Dedifferentiated amniotic fluid mesenchymal stem cell (primary cell): Measurements from ENCODE around the gene LTBP1.

Experiments
- DNase-seq: peaks from one replicate; pipeline ENCODE4 v3.0.0-alpha.2; 2016; ENCODE audit errors: extremely low spot score

LTBP1 gene

DNA sequence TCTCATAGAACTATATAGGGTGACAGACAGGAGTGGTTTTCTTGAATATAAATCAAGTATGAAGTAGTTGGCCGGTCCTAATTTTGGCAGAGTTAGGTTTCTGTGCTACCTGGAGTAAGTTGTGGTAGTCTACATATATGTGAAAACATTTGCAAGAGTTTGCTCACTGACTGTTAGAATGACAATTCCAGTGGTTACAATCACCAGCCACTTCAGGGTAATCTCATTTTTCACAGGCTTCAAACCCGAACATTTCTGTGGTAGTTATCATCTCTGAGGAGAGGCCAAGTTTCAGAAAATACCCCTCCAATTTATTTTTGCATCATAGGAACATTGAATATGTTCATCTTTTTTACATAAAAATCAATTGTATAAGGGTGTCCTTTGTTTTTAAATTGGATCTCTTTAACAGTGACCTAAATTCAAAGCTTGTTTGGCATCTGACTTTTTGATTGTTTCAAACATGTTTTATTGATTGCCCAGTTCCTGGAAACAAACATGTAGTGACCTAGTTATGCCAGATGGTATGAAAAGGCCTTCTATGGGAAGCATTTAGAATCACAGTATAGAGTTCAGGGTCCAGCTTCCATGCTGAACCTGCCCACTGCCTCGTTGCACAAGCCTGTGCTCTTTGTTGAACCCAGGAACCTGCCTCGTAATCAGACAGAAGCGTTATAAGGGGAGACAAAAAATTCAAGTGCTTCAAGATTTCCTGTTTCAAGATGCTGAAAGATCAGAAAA is 250.6 kb downstream of the LTBP1 start:
- DNase-seq: no peak

DNA sequence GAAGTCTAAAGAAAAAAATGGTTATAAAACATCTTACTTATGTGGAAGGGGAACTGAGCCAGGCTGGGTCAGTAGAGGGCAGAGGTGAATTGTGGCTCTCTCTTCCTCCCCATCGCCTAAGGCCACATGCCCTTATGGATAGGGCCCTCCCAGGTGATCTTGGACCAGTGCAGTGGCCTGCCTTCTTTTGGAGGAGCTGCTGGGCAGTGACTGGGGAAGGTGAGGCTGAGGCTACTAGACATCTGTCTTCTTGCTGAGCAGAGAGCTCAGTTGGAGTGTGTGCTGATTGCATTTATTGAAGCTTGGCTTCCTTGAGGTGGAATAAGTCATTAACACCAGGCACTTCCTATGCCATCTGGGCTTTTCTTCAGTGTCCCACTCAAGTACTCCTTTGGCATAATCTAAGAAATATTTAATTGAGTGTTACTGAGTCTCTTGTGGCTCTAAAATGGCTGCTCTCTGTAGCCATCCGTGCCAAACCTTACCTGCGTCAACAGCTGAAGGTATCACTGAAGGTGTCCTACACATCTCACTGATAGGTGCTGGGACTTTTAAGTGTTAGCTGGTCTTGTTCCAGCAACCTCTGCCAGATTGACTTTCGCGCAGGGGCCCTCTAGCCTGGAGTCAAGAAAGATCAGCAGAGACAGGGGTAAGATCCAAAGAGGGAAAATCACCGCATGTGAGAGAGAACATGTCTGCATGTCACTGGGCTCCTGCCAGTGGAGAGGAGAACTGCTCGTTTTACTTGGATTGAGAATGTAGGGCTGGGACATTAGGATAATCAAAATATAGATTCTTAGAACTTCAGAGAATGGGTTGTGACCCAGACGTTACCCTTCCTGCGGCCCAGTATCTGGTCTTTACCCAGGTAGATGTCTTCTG is 256.1 kb downstream of the LTBP1 start:
- DNase-seq: no peak

DNA sequence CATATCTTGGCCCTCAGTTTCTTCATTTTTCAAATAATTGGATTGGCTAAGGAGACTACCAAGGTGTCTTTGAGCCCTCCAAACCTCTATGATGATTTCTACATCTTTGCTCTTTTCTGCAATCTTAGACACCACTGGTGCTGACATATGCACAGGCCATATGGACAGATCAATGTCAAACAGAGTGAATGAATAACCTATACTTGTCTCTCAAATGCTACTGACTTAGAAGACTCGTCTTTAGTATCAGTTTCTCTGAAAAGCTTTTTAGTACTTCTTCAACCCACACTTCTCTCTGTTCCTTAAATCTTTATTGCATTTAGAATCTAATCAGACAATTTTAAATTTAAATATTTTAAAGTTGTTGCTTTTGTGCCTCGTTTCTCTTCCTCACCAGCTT is 258.2 kb downstream of the LTBP1 start:
- no peak for DNase-seq

DNA sequence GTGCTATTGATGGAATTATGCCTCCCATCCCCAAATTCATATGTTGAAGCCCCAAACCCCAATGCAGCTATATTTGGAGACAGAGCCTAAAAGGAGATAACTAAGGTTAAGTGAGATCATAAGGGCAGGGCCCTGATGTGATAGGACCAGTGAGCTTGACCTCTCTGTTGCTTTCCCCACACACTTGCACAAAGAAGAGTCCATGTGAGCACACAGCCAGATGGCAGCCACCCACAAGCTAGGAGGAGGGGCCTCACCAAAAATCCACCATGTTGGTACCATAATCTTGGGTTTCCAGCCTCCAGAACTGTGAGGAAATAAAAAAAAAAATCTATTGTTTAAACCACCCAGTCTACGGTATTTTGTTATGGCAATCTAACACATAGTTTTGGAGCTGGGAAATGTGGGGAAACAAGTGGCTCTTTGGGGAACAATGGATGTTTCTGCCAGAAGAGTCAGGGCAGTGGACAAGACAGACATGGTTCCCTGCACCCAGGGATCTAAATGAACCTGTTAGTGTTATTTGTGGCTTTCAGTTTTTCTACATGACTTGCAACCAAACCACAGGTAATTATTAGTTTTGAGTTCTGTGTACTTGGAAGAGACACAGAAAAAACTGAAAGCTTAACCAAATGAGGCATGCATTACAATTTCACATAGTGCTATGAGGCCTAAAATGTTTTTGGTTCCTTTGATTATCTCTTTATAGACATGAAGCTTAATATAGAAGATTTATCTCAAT is 259.1 kb downstream of the LTBP1 start:
- no peak for DNase-seq

DNA sequence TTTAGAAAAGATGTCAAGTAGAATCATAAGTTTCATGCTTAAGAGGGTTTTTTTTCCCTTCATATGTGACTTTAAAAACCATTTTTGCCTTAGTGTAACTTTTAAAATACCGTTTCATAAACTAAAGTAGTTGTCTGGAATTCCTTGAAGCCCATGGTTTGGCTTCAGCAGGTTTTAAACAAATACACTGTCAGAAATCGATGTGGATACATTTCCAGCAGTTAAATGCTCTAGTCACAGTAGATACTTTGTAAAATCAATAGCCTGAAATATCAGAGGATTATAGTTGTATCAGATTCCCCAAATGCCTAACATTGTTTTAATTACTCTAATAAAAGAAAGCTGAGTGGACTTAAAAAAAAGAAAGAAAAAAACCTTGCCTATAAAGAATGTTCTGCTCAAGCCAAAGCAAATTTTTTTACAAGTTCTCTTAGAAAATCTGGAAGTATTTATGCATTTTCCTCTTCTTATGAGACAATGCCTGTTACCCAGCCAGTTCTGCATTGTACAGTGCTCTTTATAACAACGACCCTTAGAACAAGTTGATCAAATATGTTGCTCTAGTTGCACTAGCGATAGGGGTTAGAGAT is 260.5 kb downstream of the LTBP1 start:
- peak; percentile 68 for DNase-seq

DNA sequence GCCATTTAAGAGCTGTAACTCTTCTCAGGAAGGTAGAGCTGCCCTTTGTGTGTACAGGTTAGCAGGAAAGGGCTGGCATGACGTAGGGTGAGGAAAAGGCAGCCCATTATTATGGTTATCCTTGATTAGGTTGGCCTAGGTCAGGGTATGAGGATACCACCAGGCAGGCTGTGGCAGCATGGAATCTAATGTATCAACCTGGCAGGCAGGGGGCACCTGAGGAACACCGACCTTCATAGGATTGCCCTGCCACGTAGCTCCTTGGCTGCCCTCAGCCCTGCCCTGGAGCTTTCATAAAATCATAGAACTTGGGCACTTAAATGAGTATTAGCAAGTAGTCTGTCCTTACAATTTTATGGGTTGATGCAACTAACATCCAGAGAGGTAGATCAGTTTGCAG is 261.6 kb downstream of the LTBP1 start:
- DNase-seq: no peak

DNA sequence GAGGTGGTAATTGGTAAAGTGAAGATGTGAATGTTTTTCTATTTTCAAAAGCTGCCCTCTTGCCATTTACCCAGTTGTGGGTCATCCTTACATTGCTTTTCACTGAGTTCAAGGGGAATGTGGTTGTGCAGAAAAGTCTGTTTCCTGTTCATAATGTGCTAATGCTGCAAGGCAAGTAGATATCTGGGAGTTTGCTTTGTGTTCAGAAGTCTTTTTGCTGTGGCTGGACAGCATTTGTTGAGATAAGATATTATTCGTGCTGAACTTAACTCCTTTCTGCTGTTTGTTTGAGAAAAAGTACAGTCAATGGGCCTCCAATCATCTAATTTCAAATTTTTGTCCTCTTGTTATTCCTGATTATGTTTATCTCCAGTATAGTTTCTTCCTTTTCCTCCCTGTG is 263.2 kb downstream of the LTBP1 start:
- DNase-seq: no peak

DNA sequence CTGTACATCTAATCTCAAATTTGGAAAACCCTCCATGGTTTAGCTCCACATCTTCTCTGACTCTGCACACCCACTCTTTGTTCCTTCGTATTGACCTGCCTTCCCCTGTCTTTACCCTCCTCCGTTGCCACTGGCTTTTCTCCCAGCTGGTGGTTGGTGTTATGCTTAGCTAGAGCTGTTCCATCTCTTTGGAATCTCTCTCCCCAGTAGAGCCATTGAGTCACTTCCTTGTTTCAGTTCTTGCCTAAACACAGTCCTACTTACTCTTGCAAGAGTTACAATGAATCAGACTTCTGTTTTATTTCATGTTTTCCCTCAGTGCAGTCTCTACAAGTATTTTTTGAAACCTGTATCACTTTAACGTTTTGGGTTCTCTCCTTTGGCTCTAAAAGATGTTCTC is 263.9 kb downstream of the LTBP1 start:
- DNase-seq: peak; percentile 90

DNA sequence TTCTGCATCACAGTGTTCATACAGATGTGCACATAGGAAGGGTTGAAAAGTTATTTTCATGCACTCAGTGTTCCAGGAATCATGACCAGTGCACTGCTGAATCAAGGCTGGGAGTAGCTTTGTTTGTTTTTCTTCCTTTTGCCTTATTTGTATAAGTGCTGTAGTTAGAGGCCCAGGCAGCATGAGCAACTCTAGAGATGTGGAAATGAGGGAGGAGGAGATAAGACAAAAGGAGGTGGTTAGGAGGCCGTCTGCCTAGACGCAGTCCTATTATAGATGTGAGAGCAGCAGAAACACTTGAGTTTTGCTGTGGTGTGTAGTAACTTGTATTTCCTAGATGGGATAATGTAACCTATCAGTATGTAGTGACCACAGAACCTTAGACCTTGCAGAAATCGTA is 265.4 kb downstream of the LTBP1 start:
- DNase-seq: peak; percentile 65

DNA sequence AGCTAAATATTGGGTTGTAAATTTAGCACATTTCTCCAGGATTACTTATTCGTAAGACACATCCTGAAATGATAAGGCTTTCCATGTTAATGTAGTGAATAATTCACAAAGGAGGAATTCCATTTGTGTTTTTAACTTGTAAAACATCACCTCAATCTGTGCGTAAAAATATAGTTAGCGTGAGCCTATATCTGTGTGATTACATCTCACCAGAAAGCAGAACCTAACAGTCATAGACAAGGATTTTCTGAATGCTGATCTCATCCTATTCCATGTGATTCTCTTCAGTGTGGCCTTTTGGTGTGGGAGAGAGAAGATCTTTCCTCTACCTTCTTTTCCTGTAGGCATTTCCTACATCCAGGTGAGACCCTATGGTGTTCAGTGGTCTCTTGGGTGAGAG is 266.5 kb downstream of the LTBP1 start:
- DNase-seq: no peak

DNA sequence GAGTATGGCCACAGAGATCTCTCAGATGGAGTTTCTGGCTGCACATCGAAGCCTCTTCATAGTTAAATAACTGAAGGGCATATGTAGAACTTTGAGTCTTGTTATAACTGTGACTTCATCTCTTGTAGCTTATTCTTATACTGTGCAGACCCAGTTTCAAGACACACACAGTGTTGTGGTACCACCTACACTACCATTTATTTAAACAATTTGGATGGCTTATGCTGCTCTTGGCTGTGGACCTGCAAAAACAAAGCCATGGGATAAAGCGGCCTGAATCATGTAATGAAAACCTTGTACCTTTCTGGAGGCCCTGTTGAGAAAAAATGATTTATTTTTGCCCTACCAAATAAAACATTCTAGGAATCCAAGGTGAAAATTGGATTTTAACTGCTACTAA is 266.9 kb downstream of the LTBP1 start:
- DNase-seq: no peak

DNA sequence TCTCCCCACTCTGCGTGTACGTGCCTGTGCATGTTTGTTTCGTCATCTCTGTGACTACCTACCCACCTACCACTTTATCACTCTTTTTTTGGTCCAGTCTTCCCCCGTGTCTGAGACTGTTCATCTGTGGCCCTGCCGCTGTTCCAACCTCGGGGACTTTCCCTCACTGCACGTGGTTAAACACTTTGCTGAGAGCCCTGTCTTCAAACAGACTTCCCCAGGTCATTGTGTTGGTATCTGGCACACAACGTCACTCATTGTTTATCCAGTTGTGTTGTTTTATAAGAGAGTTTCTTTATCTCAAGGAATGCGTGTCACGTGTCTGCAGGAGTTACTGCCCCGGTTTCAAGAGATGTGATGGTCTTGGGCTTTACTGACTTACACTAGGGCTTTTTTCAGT is 267.7 kb downstream of the LTBP1 start:
- no peak for DNase-seq

DNA sequence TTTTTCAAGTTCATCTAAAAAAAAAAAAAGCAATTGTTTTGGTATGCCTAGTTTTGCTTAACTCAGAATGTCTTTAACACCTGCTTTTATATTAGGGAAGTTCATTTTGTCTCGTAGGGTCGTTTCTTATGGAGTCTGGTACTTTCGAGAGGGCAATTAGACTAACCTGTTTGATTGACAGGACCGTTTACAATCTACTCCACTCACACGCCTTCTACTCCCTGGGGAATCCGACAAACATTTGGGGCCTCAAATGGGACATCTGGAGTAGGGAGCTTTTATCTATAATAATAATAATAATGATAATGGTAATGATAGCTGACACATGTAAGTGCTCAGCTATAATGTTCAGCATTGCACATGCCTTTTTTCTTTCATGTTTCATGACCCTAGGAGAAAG is 268.1 kb downstream of the LTBP1 start:
- no peak for DNase-seq

DNA sequence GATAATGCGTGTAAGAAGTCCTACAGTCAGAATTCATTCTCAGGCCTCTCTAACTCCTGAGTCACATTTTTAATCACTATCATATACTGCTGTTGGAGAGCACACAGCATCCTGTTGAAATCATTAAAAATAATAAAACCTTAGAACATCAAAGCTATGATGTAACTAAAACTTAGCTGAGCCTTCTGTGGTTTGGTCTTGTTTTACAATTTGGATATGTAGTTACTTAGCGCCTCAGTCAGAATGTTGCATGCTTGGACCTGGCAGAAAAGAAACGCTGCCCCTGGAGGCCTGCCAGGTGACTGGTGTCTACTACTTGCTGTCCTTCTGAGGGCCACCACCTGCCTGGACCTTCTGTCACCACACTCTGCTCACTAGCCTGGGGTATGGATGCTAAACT is 268.5 kb downstream of the LTBP1 start:
- DNase-seq: peak; percentile 87

DNA sequence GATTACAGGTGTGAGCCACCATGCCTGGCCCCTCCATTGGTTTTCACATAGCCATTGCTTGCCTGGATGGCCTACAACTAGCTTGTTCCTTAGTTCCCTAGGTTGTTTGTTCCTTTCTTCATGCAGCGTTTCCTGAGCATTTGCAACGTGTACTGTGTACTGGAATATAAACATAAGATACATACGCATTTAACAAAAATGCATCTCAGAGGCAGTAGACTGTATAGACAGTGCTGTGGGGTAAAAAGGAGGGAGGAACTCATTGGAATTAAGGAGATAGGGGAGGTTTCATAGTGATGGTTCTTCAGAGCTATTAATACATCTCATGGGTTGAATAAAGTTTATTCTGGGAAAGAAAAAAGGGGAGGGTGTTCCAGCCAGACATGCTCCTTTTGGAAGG is 269.2 kb downstream of the LTBP1 start:
- no peak for DNase-seq

DNA sequence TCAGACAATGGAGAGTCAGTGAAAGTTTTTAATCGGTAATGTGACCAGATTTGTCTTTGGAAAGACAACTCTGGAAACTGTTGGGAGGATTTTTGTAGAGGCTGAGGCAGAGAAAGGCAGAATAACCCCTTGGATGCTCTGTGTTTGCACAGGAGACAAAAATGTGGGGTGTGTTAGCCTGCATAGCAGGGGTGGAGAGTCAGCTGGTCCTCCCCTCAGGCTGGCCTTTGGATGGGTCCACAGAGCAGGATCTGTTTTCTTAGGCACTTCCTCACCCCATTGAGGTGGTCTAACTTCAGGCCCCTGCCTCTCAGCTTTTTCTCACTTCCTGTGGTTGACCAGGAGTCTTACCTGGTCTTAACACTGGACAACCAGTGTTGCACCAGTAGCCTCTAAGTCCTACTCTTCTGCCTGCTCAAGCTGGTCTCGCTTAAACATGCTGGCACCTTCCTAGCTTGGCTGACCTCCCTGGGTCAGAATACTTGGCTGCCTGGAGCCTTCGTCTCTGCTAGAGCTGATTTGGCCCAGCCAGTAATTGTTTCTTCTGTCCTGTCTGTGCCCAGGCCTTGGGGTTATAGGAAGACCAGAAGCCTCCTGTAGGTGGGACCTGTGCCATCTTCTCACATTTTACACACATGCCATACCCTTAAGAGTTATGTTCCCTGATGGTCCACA is 269.9 kb downstream of the LTBP1 start:
- DNase-seq: no peak

DNA sequence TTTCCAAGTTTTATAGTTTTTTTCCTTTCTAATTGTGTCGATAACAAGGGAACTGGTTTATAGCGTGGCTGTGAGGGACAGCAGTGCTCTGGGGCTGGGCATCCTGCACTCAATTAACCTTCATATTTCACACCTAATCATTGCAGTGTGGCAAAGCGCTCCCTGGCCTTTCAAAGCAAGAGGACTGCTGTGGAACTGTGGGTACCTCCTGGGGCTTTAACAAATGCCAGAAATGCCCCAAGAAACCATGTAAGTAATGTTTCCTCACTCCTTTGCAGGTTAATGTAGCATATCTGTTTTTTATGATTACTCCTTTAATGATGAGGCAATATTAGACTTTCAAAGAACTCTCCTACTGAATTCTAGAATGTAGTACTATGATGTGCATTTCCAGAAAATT is 270.7 kb downstream of the LTBP1 start:
- no peak for DNase-seq

DNA sequence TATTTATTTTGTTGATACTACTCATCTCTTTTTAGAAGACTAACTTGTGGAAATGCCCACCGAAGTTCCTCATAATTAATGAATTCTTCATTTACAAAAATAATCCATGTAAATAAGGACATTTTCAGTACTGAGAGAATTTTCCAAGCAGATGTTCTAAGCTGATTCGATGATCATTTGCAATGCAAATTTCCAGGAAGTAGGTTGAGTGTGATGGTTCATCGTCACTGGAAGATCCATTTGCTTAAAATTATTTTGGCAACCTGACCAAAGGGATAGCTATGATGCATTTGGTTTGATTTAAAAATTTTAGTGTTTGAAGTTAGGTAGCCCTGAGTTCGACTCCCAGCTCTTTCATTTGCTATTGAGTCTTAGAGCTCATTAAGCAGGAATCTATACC is 272.4 kb downstream of the LTBP1 start:
- DNase-seq: no peak

DNA sequence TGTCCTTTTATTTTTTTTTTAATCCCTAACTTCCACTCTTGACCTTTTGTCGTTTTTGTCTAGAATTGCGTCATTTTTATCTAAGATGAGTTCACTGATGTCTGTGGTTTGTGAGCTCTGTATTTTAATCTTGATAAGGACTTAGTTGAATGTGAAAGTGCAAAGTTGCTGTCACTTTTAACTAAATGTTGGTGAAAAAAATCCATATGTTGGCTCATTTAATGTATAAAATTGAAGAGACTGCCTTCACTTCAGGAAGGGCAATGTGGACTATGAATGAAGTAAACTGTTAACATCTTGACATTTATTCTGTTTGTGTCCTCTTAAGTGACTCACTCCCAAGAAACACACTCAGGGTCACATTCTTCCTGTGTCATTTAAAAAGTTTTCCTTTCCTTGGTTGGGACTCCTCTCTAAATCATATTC is 273.1 kb downstream of the LTBP1 start:
- no peak for DNase-seq

DNA sequence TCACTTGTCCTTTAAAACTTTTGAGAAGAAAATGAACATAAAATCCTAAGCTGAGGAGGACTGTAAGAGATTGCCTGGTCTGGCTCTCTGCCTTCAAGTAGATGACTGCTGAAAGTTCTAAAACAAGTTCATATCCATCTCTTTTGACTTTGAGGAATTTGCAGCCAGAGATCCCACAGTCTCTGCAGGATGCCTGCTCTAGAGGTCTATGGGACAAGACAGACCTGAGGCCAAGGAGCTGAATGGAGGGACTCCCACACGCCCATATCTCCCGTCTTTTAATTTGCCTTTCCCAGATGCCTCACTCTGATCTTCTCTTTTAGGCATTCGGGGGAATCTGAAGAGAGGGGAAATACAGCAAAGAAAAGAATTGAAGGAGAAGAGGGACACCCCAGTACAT is 273.8 kb downstream of the LTBP1 start:
- no peak for DNase-seq

DNA sequence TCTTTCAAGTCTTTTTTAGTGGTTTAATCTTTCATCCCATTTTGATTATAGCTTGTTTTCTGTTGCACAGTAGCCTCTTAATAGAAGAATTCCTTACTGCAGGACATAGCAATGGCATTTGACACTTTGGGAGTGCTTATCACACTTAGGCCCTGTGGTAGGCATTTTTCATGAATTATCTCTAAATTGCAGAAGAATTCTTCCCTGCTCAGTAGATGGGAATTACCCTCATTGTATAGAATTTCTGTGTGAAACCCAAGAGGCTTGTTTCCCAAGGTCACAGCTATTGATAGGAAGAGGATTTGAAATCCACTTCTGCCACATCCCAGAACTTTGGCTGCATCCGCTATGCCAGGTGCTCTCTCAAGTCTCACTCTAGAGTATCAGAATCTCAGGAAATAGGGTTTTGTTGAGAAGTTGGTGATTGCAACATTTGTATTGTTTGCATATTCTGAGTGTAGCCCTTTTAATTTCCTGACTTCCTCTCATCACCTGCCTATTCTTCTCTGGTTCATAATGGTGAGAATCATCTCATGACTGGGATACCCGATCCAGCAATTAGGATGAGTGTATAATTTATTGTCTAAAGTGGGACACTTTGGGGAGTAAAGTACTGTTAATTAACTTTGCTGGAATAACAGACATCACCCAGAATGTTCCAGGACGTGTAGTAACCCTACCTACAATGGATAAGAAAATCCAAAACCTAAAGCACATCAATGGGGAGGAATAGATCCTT is 274.5 kb downstream of the LTBP1 start:
- DNase-seq: no peak
